ENCODE data around the gene CTNNB1. TPM values are rescaled to one million over a fixed set of nuclear protein-coding genes. Genes with fewer than 3 reads are reported as not detected.

CTNNB1 gene
- total RNA-seq, 1 donor from 2014 or later = 366 TPM

DNA sequence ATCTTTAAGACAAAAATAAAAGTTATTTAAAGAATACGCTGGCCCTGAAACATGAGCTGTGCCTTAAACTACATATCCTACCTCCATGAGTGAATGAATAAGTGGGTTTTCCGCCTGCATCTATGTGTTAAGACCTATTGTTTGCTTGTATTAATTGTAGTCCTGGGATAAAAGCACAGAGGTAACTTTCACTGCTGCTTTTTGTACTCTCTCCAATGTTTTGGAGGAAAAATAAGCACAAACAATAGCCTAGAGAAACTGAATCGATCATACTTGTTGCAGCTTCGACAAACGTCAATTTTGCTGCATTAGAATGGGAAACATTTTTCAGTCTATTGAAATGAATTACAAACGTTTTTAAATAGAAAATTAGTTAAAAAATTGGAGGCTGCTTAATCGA lies 1.3 kb upstream of the CTNNB1 start:
- no peak for DNase-seq (ENCODE audit: low read depth)
- H3K4me3 ChIP-seq (ENCODE audit: low read depth, low read length) = no peak overlapping the region
- TF ChIP-seq, protein P1, sequence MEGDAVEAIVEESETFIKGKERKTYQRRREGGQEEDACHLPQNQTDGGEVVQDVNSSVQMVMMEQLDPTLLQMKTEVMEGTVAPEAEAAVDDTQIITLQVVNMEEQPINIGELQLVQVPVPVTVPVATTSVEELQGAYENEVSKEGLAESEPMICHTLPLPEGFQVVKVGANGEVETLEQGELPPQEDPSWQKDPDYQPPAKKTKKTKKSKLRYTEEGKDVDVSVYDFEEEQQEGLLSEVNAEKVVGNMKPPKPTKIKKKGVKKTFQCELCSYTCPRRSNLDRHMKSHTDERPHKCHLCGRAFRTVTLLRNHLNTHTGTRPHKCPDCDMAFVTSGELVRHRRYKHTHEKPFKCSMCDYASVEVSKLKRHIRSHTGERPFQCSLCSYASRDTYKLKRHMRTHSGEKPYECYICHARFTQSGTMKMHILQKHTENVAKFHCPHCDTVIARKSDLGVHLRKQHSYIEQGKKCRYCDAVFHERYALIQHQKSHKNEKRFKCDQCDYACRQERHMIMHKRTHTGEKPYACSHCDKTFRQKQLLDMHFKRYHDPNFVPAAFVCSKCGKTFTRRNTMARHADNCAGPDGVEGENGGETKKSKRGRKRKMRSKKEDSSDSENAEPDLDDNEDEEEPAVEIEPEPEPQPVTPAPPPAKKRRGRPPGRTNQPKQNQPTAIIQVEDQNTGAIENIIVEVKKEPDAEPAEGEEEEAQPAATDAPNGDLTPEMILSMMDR (conservative IDR thresholded peaks at IDR 0.05; ENCODE audit: low read depth, low read length) = no peak

DNA sequence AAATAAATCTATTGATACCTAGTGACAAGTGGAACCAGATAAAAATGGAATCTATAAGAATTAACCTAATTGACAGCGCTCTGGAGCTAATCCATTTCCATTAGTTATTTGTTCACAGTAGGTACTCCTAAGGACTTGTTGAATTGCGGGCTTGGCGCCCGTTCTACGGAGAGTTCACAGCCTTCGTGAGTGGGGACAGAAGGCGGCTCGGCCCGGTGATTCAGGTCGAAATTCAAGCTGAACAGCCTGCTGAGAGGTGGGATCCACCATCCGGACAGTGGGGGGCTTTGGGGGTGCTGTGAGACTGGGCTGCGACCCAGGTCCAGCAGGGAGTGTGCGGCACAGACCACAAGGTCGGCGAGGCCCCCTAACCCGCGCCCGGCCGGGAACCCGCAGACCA lies 779 bp upstream of the CTNNB1 start:
- peak overlapping the region; percentile 90 for H3K4me3 ChIP-seq (ENCODE audit: low read depth, low read length)
- no peak for DNase-seq (ENCODE audit: low read depth)
- TF ChIP-seq, protein P1 (conservative IDR thresholded peaks at IDR 0.05; ENCODE audit: low read depth, low read length) = no peak

DNA sequence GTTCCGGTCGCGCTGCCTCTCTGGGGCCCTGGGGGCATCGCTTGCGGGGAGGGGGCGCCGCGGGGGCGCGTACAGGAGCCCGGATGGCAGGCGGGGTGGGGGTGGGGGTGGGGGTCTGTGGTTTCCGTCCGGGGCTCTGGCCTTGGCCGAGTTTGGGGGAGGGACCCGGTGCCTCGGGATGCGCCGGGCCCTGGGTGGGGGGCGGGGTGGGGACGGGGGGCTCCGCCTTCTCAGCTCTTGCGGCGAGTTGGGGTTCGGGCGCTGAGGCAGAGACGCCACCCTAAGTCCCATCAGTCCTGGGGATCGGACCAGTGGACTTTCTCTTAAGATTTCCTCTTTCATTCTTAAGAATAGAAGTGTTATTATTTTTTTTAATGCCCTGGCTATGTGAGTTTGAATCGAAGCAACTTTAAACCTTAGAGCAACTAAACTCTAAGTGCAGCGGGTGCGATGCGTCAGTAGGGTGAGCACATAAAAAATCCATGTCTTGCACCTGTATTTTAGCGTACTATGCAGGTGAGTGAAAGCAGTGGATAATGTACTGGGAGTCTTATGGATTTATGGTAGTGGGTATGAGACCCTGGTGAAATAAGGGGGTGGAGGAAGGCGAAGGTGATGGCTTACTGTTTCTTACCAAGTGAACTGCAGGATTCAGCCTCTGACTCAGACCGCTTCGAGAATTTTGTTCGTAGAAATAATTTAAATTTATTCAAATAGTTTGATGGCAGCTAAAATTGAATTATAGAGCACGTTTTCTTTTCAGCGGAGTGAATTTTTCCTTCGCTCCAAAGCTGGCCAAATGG lies 762 bp downstream of the CTNNB1 start:
- no peak for DNase-seq (ENCODE audit: low read depth)
- TF ChIP-seq, protein P1 (conservative IDR thresholded peaks at IDR 0.05; ENCODE audit: low read depth, low read length) = no peak
- peak overlapping the region; percentile 90 for H3K4me3 ChIP-seq (ENCODE audit: low read depth, low read length)

GRCh38 chr3:41200669-41201021 lies 1.3 kb downstream of the CTNNB1 start:
- peak overlapping the region; percentile 90 for H3K4me3 ChIP-seq (ENCODE audit: low read depth, low read length)
- TF ChIP-seq, protein P1 (conservative IDR thresholded peaks at IDR 0.05; ENCODE audit: low read depth, low read length) = no peak
- no peak for DNase-seq (ENCODE audit: low read depth)

DNA sequence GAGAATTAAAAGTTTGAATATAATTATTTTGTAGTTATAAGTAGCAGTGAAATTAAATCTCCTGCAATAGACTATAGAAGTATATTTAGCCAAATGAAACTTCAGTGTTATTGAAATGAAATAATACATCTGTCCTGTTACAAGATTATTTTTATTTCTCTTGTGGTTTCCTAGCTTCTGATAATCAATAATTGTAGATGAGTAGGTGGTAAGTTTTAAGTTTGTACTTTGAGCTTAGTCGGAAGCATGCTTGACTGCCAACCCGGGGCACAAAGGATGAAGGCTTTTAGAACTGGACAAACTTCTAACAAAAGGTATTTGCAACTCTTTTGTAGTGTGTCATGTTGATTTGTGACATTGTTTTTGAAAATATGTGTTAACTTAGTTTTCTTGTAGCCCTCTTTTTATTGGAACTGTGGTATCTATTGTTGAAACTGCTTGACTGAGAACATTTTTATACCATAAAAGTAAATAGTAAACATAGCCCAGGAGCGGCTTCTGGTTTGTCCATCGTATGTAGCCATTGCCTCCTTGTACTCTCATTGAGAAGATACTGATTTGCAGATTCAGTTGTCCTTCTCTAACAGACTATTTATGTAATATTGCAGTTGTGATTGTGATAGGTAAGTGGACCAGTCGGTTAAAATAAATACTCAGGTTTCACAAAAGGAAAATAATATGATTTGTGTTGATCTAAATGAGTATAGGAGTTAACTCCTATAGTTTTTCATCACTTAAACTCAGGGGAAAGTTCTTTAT lies 2.9 kb downstream of the CTNNB1 start:
- TF ChIP-seq, protein P1 (conservative IDR thresholded peaks at IDR 0.05; ENCODE audit: low read depth, low read length) = no peak
- peak overlapping the region; percentile 90 for H3K4me3 ChIP-seq (ENCODE audit: low read depth, low read length)
- no peak for DNase-seq (ENCODE audit: low read depth)

DNA sequence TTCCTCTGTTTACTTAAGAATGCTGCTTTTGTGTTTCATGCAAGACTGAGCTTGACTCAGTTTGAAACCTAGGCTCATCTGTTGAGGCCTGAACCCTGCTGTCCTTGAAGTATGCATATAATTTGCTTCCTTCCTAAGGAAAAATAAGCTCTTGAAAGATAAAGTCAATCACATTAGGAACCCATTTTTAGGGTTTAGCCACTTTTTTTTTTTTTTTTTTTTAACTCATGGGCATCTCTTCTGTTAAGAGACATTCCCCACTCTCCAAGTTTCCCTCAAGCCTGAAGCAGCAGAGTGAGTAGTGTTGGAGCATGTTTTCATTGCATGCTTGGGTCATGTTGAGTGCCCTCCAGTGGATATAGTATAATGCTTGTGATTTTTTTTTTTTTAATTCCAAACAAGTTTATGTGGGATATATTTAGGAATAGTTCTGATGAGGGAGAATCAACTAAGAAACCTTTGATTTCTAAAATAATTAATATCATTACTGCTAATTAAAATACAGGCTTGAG lies 3.6 kb downstream of the CTNNB1 start:
- peak overlapping the region; percentile 90 for H3K4me3 ChIP-seq (ENCODE audit: low read depth, low read length)
- no peak for DNase-seq (ENCODE audit: low read depth)
- TF ChIP-seq, protein P1 (conservative IDR thresholded peaks at IDR 0.05; ENCODE audit: low read depth, low read length) = peak; percentile 51

Data from epithelial cell of proximal tubule (primary cell).